Esophagus muscularis mucosa (tissue), 4 donors: ENCODE measurements around the gene RRM1.

Experiments used
- CTCF ChIP-seq, 3 experiments: fragments of 200-600 bp in 2 of 3; fragments of 450-650 bp in 1 of 3; sonication (generic) in 2 of 3; IDR thresholded peaks; one replicate each; pipeline ENCODE4 v1.5.1; 2017 to 2019; ENCODE audit warnings: antibody characterized with exemption in 3 of 3, mild to moderate bottlenecking in 2 of 3, moderate library complexity in 1 of 3
- EP300 ChIP-seq: sonication (generic); formaldehyde crosslinking; IDR thresholded peaks from one replicate; pipeline ENCODE4 v1.6.1; 2017; ENCODE audit warnings: antibody characterized with exemption
- POLR2A ChIP-seq: fragments of 450-650 bp; IDR thresholded peaks from one replicate; pipeline ENCODE4 v1.6.1; 2017; ENCODE audit warnings: antibody characterized with exemption, moderate library complexity, mild to moderate bottlenecking, low read depth

GRCh38 chr11:4054643-4055042 lies 40.0 kb upstream of the RRM1 start:
- no peak for TF ChIP-seq CTCF (IDR thresholded peaks at IDR 0.05)
- TF ChIP-seq EP300, result no peak
- TF ChIP-seq POLR2A, result no peak
